Psoas muscle (tissue), 8 donors: ENCODE results near the gene DGKZ. TPM values are rescaled to one million over a fixed set of nuclear protein-coding genes. Genes with fewer than 3 reads are reported as not detected.

Experiments
- ATAC-seq, 4 donors: fragments of 200-7000 bp; cut with Tn5 transposase; one replicate each; pipeline ENCODE4 v1.9.1; 2020; ENCODE audit warnings: moderate library complexity in 3 of 4, mild to moderate bottlenecking in 2 of 4
- DNase-seq, 2 donors: peaks; one replicate each; pipeline ENCODE4 v3.0.0-alpha.2; 2020
- H3K27ac ChIP-seq: fragments of 200-600 bp; one replicate; pipeline ENCODE4 v1.8.0; 2022
- H3K27me3 ChIP-seq, 3 donors: fragments of 200-600 bp in 1 of 3; one replicate each; pipeline versions ENCODE4 v1.6.1 to v1.8.0; 2013 to 2022; ENCODE audit warnings: low read length in 2 of 3, mild to moderate bottlenecking in 2 of 3, moderate library complexity in 1 of 3; ENCODE audit not compliant: insufficient read depth in 3 of 3
- H3K36me3 ChIP-seq, 2 donors: fragments of 200-600 bp in 1 of 2; one replicate each; pipeline versions ENCODE4 v1.6.1 to v1.8.0; 2013 to 2022; ENCODE audit warnings: low read depth in 1 of 2, mild to moderate bottlenecking in 1 of 2, moderate library complexity in 1 of 2; ENCODE audit not compliant: insufficient read depth in 1 of 2
- H3K4me1 ChIP-seq: fragments of 200-600 bp; one replicate; pipeline ENCODE4 v1.8.0; 2022
- H3K4me3 ChIP-seq: fragments of 200-600 bp; one replicate; pipeline ENCODE4 v1.8.0; 2022; ENCODE audit warnings: mild to moderate bottlenecking
- H3K9me3 ChIP-seq: fragments of 200-600 bp; one replicate; pipeline ENCODE4 v1.8.0; 2022
- CTCF ChIP-seq: fragments of 200-600 bp; IDR thresholded peaks from one replicate; pipeline ENCODE4 v1.8.0; 2022; ENCODE audit warnings: antibody characterized with exemption
- WGBS, 3 donors: extraction: QIAGEN DNeasy Blood & Tissue Kit; methylation state at CpG; one replicate each; pipeline versions ENCODE4 v1.1.6 to v1.1.7; 2013; 5-methylcytosine and 5-hydroxymethylcytosine counted together
- intact Hi-C, 2 donors: fragments of 100-400 bp; cut with DNase I; formaldehyde crosslinking; loops; one replicate each; pipeline versions ENCODE4 v1.11.0 to v1.14.2; 2022
- polyA plus RNA-seq, 3 donors: library from polyadenylated mRNA; stranded (reverse); fragments of 200-250 nt; gene quantifications; one replicate each; pipeline ENCODE4 v1.2.3, GENCODE V29; 2013
- total RNA-seq, 4 donors: library from RNA; stranded (reverse); fragmentation: NEBNext Ultra II Directional in 2 of 4; extraction: Animal tissue kit (Norgen Biotek cat#: 25700) in 2 of 4; gene quantifications; one replicate each; pipeline versions ENCODE4 v1.2.1 to v1.2.4, GENCODE V29; 2021 to 2023
- donor health status: healthy with polysubstance abuse.
- donor health status: DM: no; HTN: no; CAD: no; lungs with moderate emphysema.
- donor health status: Bipolar disorder and iron deficiency.
- donor health status: healthy.
- donor health status: DM: yes; HTN: yes; CAD: no.
- donor health status: DM: no; HTN: no; CAD: no.
- donor health status: DM: no; HTN: no; CAD: no.
- donor health status: DM: yes; HTN: yes; CAD: no.

Gene DGKZ
- total and polyA plus RNA-seq, 7 donors, result 57.7 to 138 (median 90.2) TPM

- ATAC-seq, result no peak
- H3K27ac ChIP-seq, result no peak overlapping the region
- 67 to 70% (median 69%) methylated on average over 18 of the region's 18 CpGs for WGBS, 3 donors
- intact Hi-C loops, result no loop called here
- H3K9me3 ChIP-seq, result no peaks in the 10 kb centered on the region
- DNase-seq, result no peak
- H3K4me3 ChIP-seq, result peak overlapping the region; percentile 74
- peaks cover 33% of the 10 kb centered on the region for H3K4me1 ChIP-seq
- H3K27me3 ChIP-seq, result no peaks in the 10 kb centered on the region
- no peaks in the 10 kb centered on the region for H3K36me3 ChIP-seq
- no peak for TF ChIP-seq CTCF
These were observed 1.5 kb downstream of the DGKZ start for GRCh38 chr11:46348566-46349401.

- no peak for TF ChIP-seq CTCF
- intact Hi-C loops, result loop anchor here (2.0 to 5.0 kb wide), 2 partner anchors 20 to 587 kb away; partner anchors contain the start of gene CSTPP1 (in 1 of the 2)
- peaks cover 33% of the 10 kb centered on the region for H3K4me1 ChIP-seq
- no peaks in the 10 kb centered on the region for H3K36me3 ChIP-seq
- 63 to 71% (median 67%) methylated on average over 3 of the region's 3 CpGs for WGBS, 3 donors
- H3K4me3 ChIP-seq, result no peak overlapping the region
- H3K27ac ChIP-seq, result peak overlapping the region; percentile 69
- no peaks in the 10 kb centered on the region for H3K9me3 ChIP-seq
- ATAC-seq (no peak), DNase-seq (no peak)
- H3K27me3 ChIP-seq, result no peaks in the 10 kb centered on the region
These were observed 3.4 kb downstream of the DGKZ start for GRCh38 chr11:46350695-46351094.

- no peak for TF ChIP-seq CTCF
- Histone ChIP-seq H3K36me3 (no peaks in the 10 kb centered on the region), H3K27me3 (no peaks in the 10 kb centered on the region), H3K27ac (peak overlapping the region; percentile 69), H3K9me3 (no peaks in the 10 kb centered on the region), H3K4me3 (no peak overlapping the region), H3K4me1 (peaks cover 33% of the 10 kb centered on the region)
- no peak for ATAC-seq
- DNase-seq, result no peak
- 76 to 84% (median 82%) methylated on average over 8 of the region's 8 CpGs for WGBS, 3 donors
- intact Hi-C loops, result loop anchor here (2.0 to 5.0 kb wide), 2 partner anchors 20 to 586 kb away; partner anchors contain the start of gene CSTPP1 (in 1 of the 2)
These were observed 3.9 kb downstream of the DGKZ start for GRCh38 chr11:46351148-46351547.

GRCh38 chr11:46351606-46352005 is 4.3 kb downstream of the DGKZ start:
- Histone ChIP-seq H3K36me3 (no peaks in the 10 kb centered on the region), H3K4me1 (peaks cover 33% of the 10 kb centered on the region), H3K9me3 (no peaks in the 10 kb centered on the region), H3K4me3 (peak overlapping the region; percentile 50), H3K27ac (peak overlapping the region; percentile 69), H3K27me3 (no peaks in the 10 kb centered on the region)
- ATAC-seq, result no peak
- intact Hi-C loops, result loop anchor here (1.0 to 5.0 kb wide), 3 partner anchors 16 to 586 kb away; partner anchors contain the start of gene CSTPP1 (in 1 of the 2)
- no peak for TF ChIP-seq CTCF
- 39 to 57% (median 40%) methylated on average over 5 of the region's 5 CpGs for WGBS, 3 donors
- no peak for DNase-seq
